ENCODE data around the gene MYO16.

Gene MYO16

GRCh38 chr13:109246001-109246400, 616.6 kb downstream of the MYO16 start:
- Histone ChIP-seq H4K20me1 (ENCODE audit: low read depth, low read length) (no peaks in the 10 kb centered on the region), H3K79me2 (ENCODE audit: insufficient read depth, low read length) (no peaks in the 10 kb centered on the region), H3K9me2 (replicated peaks; ENCODE audit: insufficient read depth, low read length) (no peaks in the 10 kb centered on the region), H3F3A (ENCODE audit: insufficient read depth) (no peaks in the 10 kb centered on the region), H3K9me3 (ENCODE audit: insufficient read depth, low read length) (no peaks in the 10 kb centered on the region), H3K4me3 (ENCODE audit: insufficient read depth, low read length, poor library complexity, severe bottlenecking) (no peak overlapping the region), H2AFZ (ENCODE audit: low read depth, low read length, severe bottlenecking) (no peak overlapping the region), H3K27ac (ENCODE audit: low read depth, low read length) (no peak overlapping the region), H3K4me2 (ENCODE audit: low read depth, low read length, poor library complexity, severe bottlenecking) (no peak overlapping the region), H3K27me3 (ENCODE audit: low read length) (no peaks in the 10 kb centered on the region), H3K36me3 (ENCODE audit: low read length) (no peaks in the 10 kb centered on the region), H3K9ac (ENCODE audit: low read length) (no peak overlapping the region)
- TF ChIP-seq CTCF (IDR thresholded peaks at IDR 0.05; ENCODE audit: insufficient read depth, low read length, poor library complexity, severe bottlenecking) (no peak), EZH2phosphoT487 (conservative IDR thresholded peaks at IDR 0.05; ENCODE audit: low read length) (no peak)

GRCh38 chr13:109249780-109250528, 620.5 kb downstream of the MYO16 start:
- H3K79me2 ChIP-seq (ENCODE audit: insufficient read depth, low read length): no peaks in the 10 kb centered on the region
- no peak overlapping the region for H3K4me2 ChIP-seq (ENCODE audit: low read depth, low read length, poor library complexity, severe bottlenecking)
- TF ChIP-seq EZH2phosphoT487 (conservative IDR thresholded peaks at IDR 0.05; ENCODE audit: low read length) (no peak), CTCF (IDR thresholded peaks at IDR 0.05; ENCODE audit: insufficient read depth, low read length, poor library complexity, severe bottlenecking) (no peak)
- H3K36me3 ChIP-seq (ENCODE audit: low read length): no peaks in the 10 kb centered on the region
- no peak overlapping the region for H3K27ac ChIP-seq (ENCODE audit: low read depth, low read length)
- H3K9me3 ChIP-seq (ENCODE audit: insufficient read depth, low read length): no peaks in the 10 kb centered on the region
- H3K9me2 ChIP-seq (replicated peaks; ENCODE audit: insufficient read depth, low read length): no peaks in the 10 kb centered on the region
- H2AFZ ChIP-seq (ENCODE audit: low read depth, low read length, severe bottlenecking): no peak overlapping the region
- H3K27me3 ChIP-seq (ENCODE audit: low read length): no peaks in the 10 kb centered on the region
- H4K20me1 ChIP-seq (ENCODE audit: low read depth, low read length): no peaks in the 10 kb centered on the region
- no peak overlapping the region for H3K9ac ChIP-seq (ENCODE audit: low read length)
- H3K4me3 ChIP-seq (ENCODE audit: insufficient read depth, low read length, poor library complexity, severe bottlenecking): no peak overlapping the region
- H3F3A ChIP-seq (ENCODE audit: insufficient read depth): no peaks in the 10 kb centered on the region

- Histone ChIP-seq H3K4me2 (ENCODE audit: low read depth, low read length, poor library complexity, severe bottlenecking) (no peak overlapping the region), H3K79me2 (ENCODE audit: insufficient read depth, low read length) (no peaks in the 10 kb centered on the region), H4K20me1 (ENCODE audit: low read depth, low read length) (no peaks in the 10 kb centered on the region), H3K36me3 (ENCODE audit: low read length) (no peaks in the 10 kb centered on the region), H3K9me3 (ENCODE audit: insufficient read depth, low read length) (0 out of 2 replicates have a peak, but pooled peaks cover 4% of the 10 kb centered on the region), H3K9me2 (replicated peaks; ENCODE audit: insufficient read depth, low read length) (no peaks in the 10 kb centered on the region), H3K27me3 (ENCODE audit: low read length) (no peaks in the 10 kb centered on the region), H3K9ac (ENCODE audit: low read length) (no peak overlapping the region), H3F3A (ENCODE audit: insufficient read depth) (no peaks in the 10 kb centered on the region), H3K4me3 (ENCODE audit: insufficient read depth, low read length, poor library complexity, severe bottlenecking) (no peak overlapping the region), H2AFZ (ENCODE audit: low read depth, low read length, severe bottlenecking) (no peak overlapping the region), H3K27ac (ENCODE audit: low read depth, low read length) (no peak overlapping the region)
- TF ChIP-seq CTCF (IDR thresholded peaks at IDR 0.05; ENCODE audit: insufficient read depth, low read length, poor library complexity, severe bottlenecking): no peak
- TF ChIP-seq EZH2phosphoT487 (conservative IDR thresholded peaks at IDR 0.05; ENCODE audit: low read length): no peak
These were observed 622.5 kb downstream of the MYO16 start for GRCh38 chr13:109251956-109252355.
